GM21447 (cell line): Measurements from ENCODE around the gene RSRP1.
"Not testable (repeated sequence)": the region's sequence is repeated elsewhere in the genome, so short reads cannot be mapped to it uniquely, and the experiment has no call there.

Experiments used
- ATAC-seq: cut with Tn5 transposase; IDR thresholded peaks from one replicate; pipeline ENCODE4 v1.9.1; 2021; ENCODE audit not compliant: unreplicated experiment

The RSRP1 gene

GRCh38 chr1:25247024-25247828 lies at the start of gene RSRP1:
Gene RSRP1, minus strand, starts transcription at chr1:25247454. Its CDS starts 491 bp downstream, at chr1:25246963.
- peak; percentile 71 for ATAC-seq

- not testable (repeated sequence) for ATAC-seq
These were observed 49.2 kb upstream of the RSRP1 start for GRCh38 chr1:25296501-25296900.

- ATAC-seq: not testable (repeated sequence)
These were observed 47.9 kb upstream of the RSRP1 start for GRCh38 chr1:25294889-25295826.

GRCh38 chr1:25293426-25293825 lies 46.2 kb upstream of the RSRP1 start:
- not testable (repeated sequence) for ATAC-seq

GRCh38 chr1:25290043-25290442 lies 42.8 kb upstream of the RSRP1 start:
- ATAC-seq: not testable (repeated sequence)

- ATAC-seq: not testable (repeated sequence)
These were observed 41.4 kb upstream of the RSRP1 start for GRCh38 chr1:25288573-25289101.

GRCh38 chr1:25287164-25287563 lies 39.9 kb upstream of the RSRP1 start:
- ATAC-seq: not testable (repeated sequence)

GRCh38 chr1:25285862-25286261 lies 38.6 kb upstream of the RSRP1 start:
- not testable (repeated sequence) for ATAC-seq

GRCh38 chr1:25279693-25280111 lies 32.4 kb upstream of the RSRP1 start:
- not testable (repeated sequence) for ATAC-seq

- not testable (repeated sequence) for ATAC-seq
These were observed 31.5 kb upstream of the RSRP1 start for GRCh38 chr1:25278790-25279189.

- not testable (repeated sequence) for ATAC-seq
These were observed 31.1 kb upstream of the RSRP1 start for GRCh38 chr1:25278358-25278757.

- not testable (repeated sequence) for ATAC-seq
These were observed 30.0 kb upstream of the RSRP1 start for GRCh38 chr1:25277295-25277694.

- ATAC-seq: not testable (repeated sequence)
These were observed 28.4 kb upstream of the RSRP1 start for GRCh38 chr1:25275648-25276047.

- not testable (repeated sequence) for ATAC-seq
These were observed 25.0 kb upstream of the RSRP1 start, which contains the start of gene RHD for GRCh38 chr1:25272238-25272637. Gene RHD, plus strand, starts transcription at chr1:25272509. Its CDS starts 39 bp downstream, at chr1:25272548.

GRCh38 chr1:25268143-25268760 lies 21.0 kb upstream of the RSRP1 start:
- ATAC-seq: not testable (repeated sequence)

- ATAC-seq: peak; percentile 60
These were observed 20.3 kb upstream of the RSRP1 start for GRCh38 chr1:25267288-25268142.

- peak; percentile 14 for ATAC-seq
These were observed 19.5 kb upstream of the RSRP1 start for GRCh38 chr1:25266554-25267287.

GRCh38 chr1:25260336-25260735 lies 13.1 kb upstream of the RSRP1 start:
- ATAC-seq: not testable (repeated sequence)

- ATAC-seq: not testable (repeated sequence)
These were observed 12.6 kb upstream of the RSRP1 start for GRCh38 chr1:25259813-25260212.
